ENCODE measurements around the gene PRMT5.

The PRMT5 gene

GRCh38 chr14:22897357-22897756 is 31.8 kb downstream of the PRMT5 start:
- DNase-seq (ENCODE audit: insufficient read length, low spot score) (no peak), FAIRE-seq (no peak)
- TF ChIP-seq POLR2A (IDR thresholded peaks at IDR 0.05; ENCODE audit: low read depth, low read length), result no peak

- FAIRE-seq (no peak), DNase-seq (ENCODE audit: insufficient read length, low spot score) (no peak)
- no peak for TF ChIP-seq POLR2A (IDR thresholded peaks at IDR 0.05; ENCODE audit: low read depth, low read length)
Observed at GRCh38 chr14:22896760-22897159, 32.4 kb downstream of the PRMT5 start.

GRCh38 chr14:22896356-22896755 is 32.8 kb downstream of the PRMT5 start:
- TF ChIP-seq POLR2A (IDR thresholded peaks at IDR 0.05; ENCODE audit: low read depth, low read length), result no peak
- DNase-seq (ENCODE audit: insufficient read length, low spot score) (no peak), FAIRE-seq (no peak)

- no peak for DNase-seq (ENCODE audit: insufficient read length, low spot score)
- no peak for TF ChIP-seq POLR2A (IDR thresholded peaks at IDR 0.05; ENCODE audit: low read depth, low read length)
- FAIRE-seq, result no peak
Observed at GRCh38 chr14:22895402-22895801, 33.8 kb downstream of the PRMT5 start.

- DNase-seq (ENCODE audit: insufficient read length, low spot score) (no peak), FAIRE-seq (no peak)
- no peak for TF ChIP-seq POLR2A (IDR thresholded peaks at IDR 0.05; ENCODE audit: low read depth, low read length)
Observed at GRCh38 chr14:22893706-22894105, 35.5 kb downstream of the PRMT5 start.

GRCh38 chr14:22892488-22892887 is 36.7 kb downstream of the PRMT5 start:
- FAIRE-seq, result no peak
- TF ChIP-seq POLR2A (IDR thresholded peaks at IDR 0.05; ENCODE audit: low read depth, low read length), result no peak
- DNase-seq (ENCODE audit: insufficient read length, low spot score), result no peak

- no peak for TF ChIP-seq POLR2A (IDR thresholded peaks at IDR 0.05; ENCODE audit: low read depth, low read length)
- no peak for DNase-seq (ENCODE audit: insufficient read length, low spot score)
- no peak for FAIRE-seq
Observed at GRCh38 chr14:22890416-22890815, 38.8 kb downstream of the PRMT5 start.

GRCh38 chr14:22888662-22889061 is 40.5 kb downstream of the PRMT5 start:
- no peak for FAIRE-seq
- DNase-seq (ENCODE audit: insufficient read length, low spot score), result no peak
- TF ChIP-seq POLR2A (IDR thresholded peaks at IDR 0.05; ENCODE audit: low read depth, low read length), result no peak

- FAIRE-seq (no peak), DNase-seq (ENCODE audit: insufficient read length, low spot score) (no peak)
- TF ChIP-seq POLR2A (IDR thresholded peaks at IDR 0.05; ENCODE audit: low read depth, low read length), result no peak
Observed at GRCh38 chr14:22887990-22888378, 41.2 kb downstream of the PRMT5 start.

- DNase-seq (ENCODE audit: insufficient read length, low spot score), result peak; percentile 44
- FAIRE-seq, result peak; percentile 15
- TF ChIP-seq POLR2A (IDR thresholded peaks at IDR 0.05; ENCODE audit: low read depth, low read length), result no peak
Observed at GRCh38 chr14:22887260-22887989, 41.8 kb downstream of the PRMT5 start.

- no peak for FAIRE-seq
- no peak for DNase-seq (ENCODE audit: insufficient read length, low spot score)
- TF ChIP-seq POLR2A (IDR thresholded peaks at IDR 0.05; ENCODE audit: low read depth, low read length), result no peak
Observed at GRCh38 chr14:22886500-22887259, 42.5 kb downstream of the PRMT5 start.

GRCh38 chr14:22885975-22886374 is 43.2 kb downstream of the PRMT5 start:
- no peak for DNase-seq (ENCODE audit: insufficient read length, low spot score)
- FAIRE-seq, result no peak
- no peak for TF ChIP-seq POLR2A (IDR thresholded peaks at IDR 0.05; ENCODE audit: low read depth, low read length)

GRCh38 chr14:22884738-22885523 is 44.2 kb downstream of the PRMT5 start:
- no peak for DNase-seq (ENCODE audit: insufficient read length, low spot score)
- TF ChIP-seq POLR2A (IDR thresholded peaks at IDR 0.05; ENCODE audit: low read depth, low read length), result no peak
- no peak for FAIRE-seq

GRCh38 chr14:22884076-22884737 is 45.0 kb downstream of the PRMT5 start:
- no peak for TF ChIP-seq POLR2A (IDR thresholded peaks at IDR 0.05; ENCODE audit: low read depth, low read length)
- no peak for FAIRE-seq
- no peak for DNase-seq (ENCODE audit: insufficient read length, low spot score)

Measured in H54 (cell line).